Loucy (cell line): Measurements from ENCODE around the gene AKAP6.

ENCODE experiments used
- CTCF ChIP-seq: fragments of 200-600 bp; sonication (generic); conservative IDR thresholded peaks from 2 replicates; pipeline ENCODE4 v1.5.1; 2014; ENCODE audit warnings: mild to moderate bottlenecking, antibody characterized with exemption, low read length
- EZH2phosphoT487 ChIP-seq: fragments of 200-600 bp; IDR thresholded peaks from 2 replicates; pipeline ENCODE4 v1.6.1; 2018; ENCODE audit warnings: antibody characterized with exemption, mild to moderate bottlenecking, moderate library complexity, borderline replicate concordance

GRCh38 chr14:32434880-32435279 lies 105.8 kb downstream of the AKAP6 start:
- TF ChIP-seq CTCF (no peak), EZH2phosphoT487 (no peak)
